GM23248 (cell line): ENCODE results near the gene GNG10.

Experiments
- EZH2 ChIP-seq: fragments of 200-600 bp; sonication (generic); IDR thresholded peaks from 2 replicates; pipeline ENCODE4 v1.6.1; 2018; ENCODE audit warnings: antibody characterized with exemption, mild to moderate bottlenecking; ENCODE audit not compliant: insufficient read depth, poor library complexity, severe bottlenecking
- EZH2phosphoT487 ChIP-seq: fragments of 200-600 bp; sonication (generic); IDR thresholded peaks from 2 replicates; pipeline ENCODE4 v1.6.1; 2018; ENCODE audit warnings: antibody characterized with exemption, moderate library complexity, mild to moderate bottlenecking, low read depth; ENCODE audit not compliant: insufficient read depth

DNA sequence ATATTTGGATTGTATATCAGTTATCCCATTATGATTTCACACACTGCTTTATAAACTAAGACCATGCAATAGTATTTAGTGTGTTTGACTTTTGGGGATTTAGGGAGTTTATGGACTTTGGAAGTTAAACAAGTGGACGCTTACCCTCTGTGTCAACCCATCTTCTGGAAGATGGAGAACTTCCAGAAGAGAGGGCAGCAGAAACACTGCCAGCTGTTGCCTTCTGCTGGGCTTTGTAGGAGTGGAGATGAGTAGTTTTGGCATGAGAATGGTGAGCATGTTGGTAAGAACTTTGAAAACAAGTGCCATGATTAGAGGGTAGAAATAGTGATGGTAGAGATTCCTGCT, 28.0 kb upstream of the GNG10 start:
- TF ChIP-seq EZH2, result no peak
- TF ChIP-seq EZH2phosphoT487, result no peak
